HepG2 (cell line): ENCODE results near the gene CDKN1A. TPM values are rescaled to one million over a fixed set of nuclear protein-coding genes. Genes with fewer than 3 reads are reported as not detected.

Source experiments
- HOXA7 ChIP-seq: sonication (generic); formaldehyde crosslinking; IDR thresholded peaks from 2 replicates; pipeline ENCODE4 v1.8.1; 2022; ENCODE audit warnings: mild to moderate bottlenecking, missing genetic modification reagents, moderate library complexity
- IRX3 ChIP-seq: sonication (generic); formaldehyde crosslinking; IDR thresholded peaks from 2 replicates; pipeline ENCODE4 v1.8.1; 2023; ENCODE audit warnings: mild to moderate bottlenecking, low read depth, missing genetic modification reagents, borderline replicate concordance
- MED8 ChIP-seq: sonication (generic); formaldehyde crosslinking; IDR thresholded peaks from 2 replicates; pipeline ENCODE4 v1.8.1; 2023; ENCODE audit warnings: mild to moderate bottlenecking, missing genetic modification reagents; ENCODE audit not compliant: insufficient replicate concordance
- NPAS2 ChIP-seq: sonication (generic); formaldehyde crosslinking; IDR thresholded peaks from 2 replicates; pipeline ENCODE4 v1.8.0; 2022; ENCODE audit warnings: mild to moderate bottlenecking, missing genetic modification reagents, borderline replicate concordance
- PHF20 ChIP-seq: sonication (generic); formaldehyde crosslinking; IDR thresholded peaks from 2 replicates; pipeline ENCODE4 v1.5.0; 2020; ENCODE audit warnings: mild to moderate bottlenecking, missing genetic modification reagents
- RNF2 ChIP-seq: fragments of 450-650 bp; conservative IDR thresholded peaks from 2 replicates; pipeline ENCODE4 v1.6.1; 2016; ENCODE audit warnings: low read depth
- SUZ12 ChIP-seq: fragments of 150-350 bp; IDR thresholded peaks from 2 replicates; pipeline ENCODE4 v1.6.1; 2014; ENCODE audit warnings: low read depth, low read length
- TAF15 ChIP-seq: fragments of 200-400 bp; formaldehyde crosslinking; IDR thresholded peaks from one replicate; pipeline ENCODE4 v1.6.1; 2018; ENCODE audit warnings: mild to moderate bottlenecking, low read depth, low read length; ENCODE audit not compliant: poor library complexity, severe bottlenecking
- ZBTB33 ChIP-seq: sonication (generic); formaldehyde crosslinking; IDR thresholded peaks from 2 replicates; pipeline ENCODE4 v1.4.0; 2020; ENCODE audit warnings: missing genetic modification reagents
- ZHX2 ChIP-seq, 2 experiments: sonication (generic) in 1 of 2; formaldehyde crosslinking in 1 of 2; IDR thresholded peaks; 2 replicates each; pipeline versions ENCODE4 v1.6.1 to v1.9.0; 2014 to 2022; ENCODE audit warnings: antibody characterized with exemption in 1 of 2, borderline replicate concordance in 1 of 2, inconsistent platforms in 1 of 2, low read depth in 1 of 2, missing genetic modification reagents in 1 of 2
- ZNF335 ChIP-seq: sonication (generic); formaldehyde crosslinking; IDR thresholded peaks from 2 replicates; pipeline ENCODE4 v1.4.0; 2020; ENCODE audit warnings: missing genetic modification reagents
- ZNF496 ChIP-seq: sonication (generic); formaldehyde crosslinking; IDR thresholded peaks from 2 replicates; pipeline ENCODE4 v1.8.1; 2023; ENCODE audit warnings: mild to moderate bottlenecking, moderate library complexity, missing genetic modification reagents; ENCODE audit not compliant: insufficient replicate concordance
- ZNF567 ChIP-seq: sonication (generic); formaldehyde crosslinking; IDR thresholded peaks from 2 replicates; pipeline ENCODE4 v1.8.1; 2023; ENCODE audit warnings: mild to moderate bottlenecking, missing genetic modification reagents, borderline replicate concordance
- polyA plus RNA-seq, 8 experiments: library from polyadenylated mRNA; depleted of rRNA in 3 of 8; stranded (reverse) in 7 of 8; unstranded in 1 of 8; fragments of >200 nt; fragmentation: Illumina TruSeq in 4 of 8; extraction: Trizol in 4 of 8; gene quantifications; 2 replicates each; pipeline versions ENCODE4 v1.2.1 to v1.2.3, GENCODE V29; 2011 to 2016; ENCODE audit warnings: low read depth in 4 of 8, missing spikeins in 1 of 8, mixed read lengths in 1 of 8; ENCODE audit not compliant: insufficient read depth in 1 of 8
- total RNA-seq, 5 experiments: library from RNA; depleted of rRNA; stranded (reverse); fragments of >200 nt; fragmentation: Illumina TruSeq; extraction: Trizol; gene quantifications; 2 replicates each; pipeline ENCODE4 v1.2.3, GENCODE V29; 2016; ENCODE audit warnings: low read depth in 1 of 5
- TF ChIP-seq, protein P1 (sequence below): IDR thresholded peaks from 2 replicates; pipeline ENCODE4 v1.6.1; 2016; ENCODE audit warnings: low read depth, control low read depth
- TF ChIP-seq, protein P2 (sequence below): sonication (generic); formaldehyde crosslinking; IDR thresholded peaks from 2 replicates; pipeline ENCODE4 v1.8.0; 2022; ENCODE audit warnings: mild to moderate bottlenecking, missing genetic modification reagents, moderate library complexity
- TF ChIP-seq, protein P3 (sequence below): IDR thresholded peaks from 2 replicates; pipeline ENCODE4 v1.6.1; 2018; ENCODE audit warnings: missing genetic modification reagents

The CDKN1A gene
- total and polyA plus RNA-seq, 2 of the 13 experiments (the other 11 are each of a cell fraction or from before 2014, with no cell fraction given): 60.7 to 92.1 TPM

DNA sequence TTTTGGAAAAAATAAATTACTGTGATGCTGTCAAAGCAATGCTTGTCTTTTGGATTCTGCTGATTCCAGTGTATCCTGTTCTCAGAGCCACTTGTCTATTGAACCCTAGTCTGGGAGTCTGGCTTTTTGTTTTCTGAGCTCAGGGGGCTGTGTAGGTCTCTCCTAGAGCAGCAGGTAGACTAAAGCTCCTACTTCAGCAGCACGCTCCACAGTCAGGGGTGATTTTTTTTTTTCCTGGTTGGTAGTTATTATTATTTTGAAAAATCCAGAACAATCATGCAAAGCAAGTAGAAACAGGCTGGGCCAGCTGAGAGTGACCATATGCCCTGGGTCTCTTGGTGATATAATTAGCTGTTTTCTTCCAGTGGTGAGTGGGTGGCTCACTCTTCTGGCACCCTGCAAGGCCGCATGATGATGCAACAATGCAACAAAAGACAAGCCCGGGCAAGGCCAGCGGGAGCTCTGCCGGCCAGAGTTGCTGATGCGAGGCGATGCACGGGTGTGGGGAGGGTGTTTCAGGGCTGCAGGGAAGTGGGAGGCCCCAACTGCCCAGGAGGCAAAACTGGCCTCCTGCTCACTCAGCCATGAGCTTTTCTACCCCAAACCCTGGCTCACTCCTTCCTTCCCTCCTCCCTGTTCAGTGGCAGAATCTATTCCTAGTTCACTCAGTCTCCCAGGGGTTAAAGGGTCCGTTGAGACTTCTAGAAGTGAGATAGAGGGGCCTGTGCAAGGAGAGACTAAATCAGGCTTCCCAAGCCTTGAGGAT is 11.5 kb upstream of the CDKN1A start (continued):
- TF ChIP-seq ZNF496 (CRISPR knock-in tag) (no peak), ZNF335 (peak; percentile 92), NPAS2 (CRISPR knock-in tag) (no peak), ZBTB33 (CRISPR knock-in tag) (peak; percentile 80), HOXA7 (CRISPR knock-in tag) (no peak), ZNF567 (CRISPR knock-in tag) (peak; percentile 97), PHF20 (CRISPR knock-in tag) (no peak), TAF15 (no peak), MED8 (peak; percentile 94), IRX3 (CRISPR knock-in tag) (peak; percentile 35; the same call in 1 of the 2 replicates), ZHX2 (IDR thresholded peaks at IDR 0.05; ENCODE audit: low read depth) (no peak; the same call in 1 of the 2 replicates), ZHX2 (CRISPR knock-in tag; IDR thresholded peaks at IDR 0.05; ENCODE audit: borderline replicate concordance) (0 out of 2 replicates have a peak, but pooled peaks have one; percentile 15), SUZ12 (no peak), RNF2 (0 out of 2 replicates have a peak, but pooled peaks have one; percentile 34)
- TF ChIP-seq, protein P1, sequence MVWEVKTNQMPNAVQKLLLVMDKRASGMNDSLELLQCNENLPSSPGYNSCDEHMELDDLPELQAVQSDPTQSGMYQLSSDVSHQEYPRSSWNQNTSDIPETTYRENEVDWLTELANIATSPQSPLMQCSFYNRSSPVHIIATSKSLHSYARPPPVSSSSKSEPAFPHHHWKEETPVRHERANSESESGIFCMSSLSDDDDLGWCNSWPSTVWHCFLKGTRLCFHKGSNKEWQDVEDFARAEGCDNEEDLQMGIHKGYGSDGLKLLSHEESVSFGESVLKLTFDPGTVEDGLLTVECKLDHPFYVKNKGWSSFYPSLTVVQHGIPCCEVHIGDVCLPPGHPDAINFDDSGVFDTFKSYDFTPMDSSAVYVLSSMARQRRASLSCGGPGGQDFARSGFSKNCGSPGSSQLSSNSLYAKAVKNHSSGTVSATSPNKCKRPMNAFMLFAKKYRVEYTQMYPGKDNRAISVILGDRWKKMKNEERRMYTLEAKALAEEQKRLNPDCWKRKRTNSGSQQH (CRISPR knock-in tag): peak; percentile 87; the same call in 1 of the 2 replicates
- TF ChIP-seq, protein P2, sequence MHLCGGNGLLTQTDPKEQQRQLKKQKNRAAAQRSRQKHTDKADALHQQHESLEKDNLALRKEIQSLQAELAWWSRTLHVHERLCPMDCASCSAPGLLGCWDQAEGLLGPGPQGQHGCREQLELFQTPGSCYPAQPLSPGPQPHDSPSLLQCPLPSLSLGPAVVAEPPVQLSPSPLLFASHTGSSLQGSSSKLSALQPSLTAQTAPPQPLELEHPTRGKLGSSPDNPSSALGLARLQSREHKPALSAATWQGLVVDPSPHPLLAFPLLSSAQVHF (CRISPR knock-in tag): 0 out of 2 replicates have a peak, but pooled peaks have one; percentile 15
- TF ChIP-seq, protein P3, sequence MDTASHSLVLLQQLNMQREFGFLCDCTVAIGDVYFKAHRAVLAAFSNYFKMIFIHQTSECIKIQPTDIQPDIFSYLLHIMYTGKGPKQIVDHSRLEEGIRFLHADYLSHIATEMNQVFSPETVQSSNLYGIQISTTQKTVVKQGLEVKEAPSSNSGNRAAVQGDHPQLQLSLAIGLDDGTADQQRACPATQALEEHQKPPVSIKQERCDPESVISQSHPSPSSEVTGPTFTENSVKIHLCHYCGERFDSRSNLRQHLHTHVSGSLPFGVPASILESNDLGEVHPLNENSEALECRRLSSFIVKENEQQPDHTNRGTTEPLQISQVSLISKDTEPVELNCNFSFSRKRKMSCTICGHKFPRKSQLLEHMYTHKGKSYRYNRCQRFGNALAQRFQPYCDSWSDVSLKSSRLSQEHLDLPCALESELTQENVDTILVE (CRISPR knock-in tag): peak; percentile 85
